ENCODE data around the gene RPRD1B. TPM values are rescaled to one million over a fixed set of nuclear protein-coding genes. Genes with fewer than 3 reads are reported as not detected.

The RPRD1B gene
- total RNA-seq, 5 donors from 2014 or later (not counting 1 experiment from before 2014, with no cell fraction given), result 38.3 to 46.6 (median 40.5) TPM

GRCh38 chr20:38116409-38117165, 83.0 kb downstream of the RPRD1B start:
- no peaks in the 10 kb centered on the region for H3K4me1 Mint-ChIP-seq
- Histone ChIP-seq H3K36me3 (ENCODE audit: control insufficient read depth in 2 of 2, extremely low read depth in 1 of 2, insufficient read depth in 1 of 2, low read length in 1 of 2) (no peaks in the 10 kb centered on the region), H3K9me3 (no peaks in the 10 kb centered on the region), H3K4me1 (ENCODE audit: control insufficient read depth in 1 of 2, extremely low read depth in 1 of 2, insufficient read depth in 2 of 2, low read length in 2 of 2) (no peaks in the 10 kb centered on the region), H3K27me3 (replicated peaks in 1 of 2; ENCODE audit: control insufficient read depth in 2 of 2, extremely low read depth in 1 of 2, insufficient read depth in 2 of 2, low read length in 1 of 2) (no peaks in the 10 kb centered on the region), H3K4me3 (ENCODE audit: control insufficient read depth in 1 of 2, extremely low read depth in 1 of 2, low read length in 1 of 2) (no peak overlapping the region), H3K27ac (ENCODE audit: low read length) (no peak overlapping the region)
- H3K36me3 Mint-ChIP-seq, result no peaks in the 10 kb centered on the region
- no peaks in the 10 kb centered on the region for H3K27me3 Mint-ChIP-seq
- ChIA-PET POLR2A (no interaction called here), CTCF (no interaction called here)
- no peak overlapping the region for H3K4me3 Mint-ChIP-seq
- DNase-seq (no peak), ATAC-seq (replicated peaks in 1 of 4) (no peak)
- no CpG with 5 or more reads among the region's 3 CpGs for WGBS (ENCODE audit: insufficient coverage)
- no peak overlapping the region for H3K27ac Mint-ChIP-seq
- H3K9me3 Mint-ChIP-seq, result no peaks in the 10 kb centered on the region

DNA sequence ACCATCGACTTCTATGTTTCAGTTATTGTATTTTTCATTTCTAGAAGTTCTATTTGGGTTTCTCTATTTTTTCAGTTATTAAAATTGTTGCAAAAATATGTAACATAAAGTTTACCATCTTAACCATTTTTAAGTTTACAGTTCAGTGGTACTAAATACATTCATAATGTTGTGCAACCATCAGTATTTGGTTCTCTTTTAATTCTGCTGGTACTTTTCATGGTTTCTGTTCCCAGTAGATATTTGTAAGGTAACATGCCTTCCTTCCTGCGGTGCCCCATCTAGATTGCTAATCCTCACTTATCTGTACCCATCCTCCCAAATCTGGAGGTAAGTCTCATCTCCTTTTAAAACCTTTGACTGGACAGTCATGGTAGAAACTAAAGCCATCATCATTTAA, 83.7 kb downstream of the RPRD1B start:
- H3K27ac Mint-ChIP-seq, result no peak overlapping the region
- no peaks in the 10 kb centered on the region for H3K36me3 Mint-ChIP-seq
- no CpG with 5 or more reads among the region's 2 CpGs for WGBS (ENCODE audit: insufficient coverage)

DNA sequence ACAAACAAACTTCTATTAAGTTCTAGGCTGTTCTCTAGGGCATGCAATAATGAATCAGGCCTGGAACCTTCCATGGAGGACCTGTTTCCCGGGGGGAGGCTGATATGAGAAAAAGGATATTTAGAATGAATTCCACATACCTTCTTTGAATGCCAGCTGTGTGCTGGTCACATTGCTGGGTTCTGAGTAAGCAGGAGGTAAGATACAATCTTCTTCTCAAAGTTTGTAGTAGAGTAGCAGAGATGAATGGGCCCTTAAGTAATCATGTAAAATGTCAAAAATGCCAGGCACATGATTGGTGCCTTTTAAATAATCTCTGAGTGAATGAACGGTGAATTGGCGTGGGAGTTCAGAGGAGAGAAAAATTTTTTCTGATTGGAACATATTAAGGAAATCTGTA, 84.1 kb downstream of the RPRD1B start:
- H3K4me1 ChIP-seq (ENCODE audit: control insufficient read depth in 1 of 2, extremely low read depth in 1 of 2, insufficient read depth in 2 of 2, low read length in 2 of 2), result no peaks in the 10 kb centered on the region
- POLR2A ChIA-PET, result no interaction called here
- DNase-seq, result no peak
- no peak overlapping the region for H3K27ac ChIP-seq (ENCODE audit: low read length)
- Mint-ChIP-seq H3K27ac (no peak overlapping the region), H3K27me3 (no peaks in the 10 kb centered on the region), H3K4me1 (no peaks in the 10 kb centered on the region), H3K9me3 (no peaks in the 10 kb centered on the region), H3K4me3 (no peak overlapping the region), H3K36me3 (no peaks in the 10 kb centered on the region)
- ATAC-seq (replicated peaks in 1 of 4), result no peak
- WGBS (ENCODE audit: insufficient coverage), result 100% methylated on average over 2 of the region's 3 CpGs
- CTCF ChIA-PET, result no interaction called here
- H3K4me3 ChIP-seq (ENCODE audit: control insufficient read depth in 1 of 2, extremely low read depth in 1 of 2, low read length in 1 of 2), result no peak overlapping the region
- H3K36me3 ChIP-seq (ENCODE audit: control insufficient read depth in 2 of 2, extremely low read depth in 1 of 2, insufficient read depth in 1 of 2, low read length in 1 of 2), result no peaks in the 10 kb centered on the region
- H3K27me3 ChIP-seq (replicated peaks in 1 of 2; ENCODE audit: control insufficient read depth in 2 of 2, extremely low read depth in 1 of 2, insufficient read depth in 2 of 2, low read length in 1 of 2), result no peaks in the 10 kb centered on the region
- H3K9me3 ChIP-seq, result no peaks in the 10 kb centered on the region

More for the DNA sequence above, 83.7 kb downstream of the RPRD1B start:
- Histone ChIP-seq H3K9me3 (no peaks in the 10 kb centered on the region), H3K27me3 (replicated peaks in 1 of 2; ENCODE audit: control insufficient read depth in 2 of 2, extremely low read depth in 1 of 2, insufficient read depth in 2 of 2, low read length in 1 of 2) (no peaks in the 10 kb centered on the region), H3K4me1 (ENCODE audit: control insufficient read depth in 1 of 2, extremely low read depth in 1 of 2, insufficient read depth in 2 of 2, low read length in 2 of 2) (no peaks in the 10 kb centered on the region), H3K4me3 (ENCODE audit: control insufficient read depth in 1 of 2, extremely low read depth in 1 of 2, low read length in 1 of 2) (no peak overlapping the region), H3K27ac (ENCODE audit: low read length) (no peak overlapping the region), H3K36me3 (ENCODE audit: control insufficient read depth in 2 of 2, extremely low read depth in 1 of 2, insufficient read depth in 1 of 2, low read length in 1 of 2) (no peaks in the 10 kb centered on the region)
- ATAC-seq (replicated peaks in 1 of 4), result no peak
- H3K4me3 Mint-ChIP-seq, result no peak overlapping the region
- no peaks in the 10 kb centered on the region for H3K27me3 Mint-ChIP-seq
- CTCF ChIA-PET, result no interaction called here
- H3K9me3 Mint-ChIP-seq, result no peaks in the 10 kb centered on the region
- DNase-seq, result no peak
- no peaks in the 10 kb centered on the region for H3K4me1 Mint-ChIP-seq
- POLR2A ChIA-PET, result no interaction called here

DNA sequence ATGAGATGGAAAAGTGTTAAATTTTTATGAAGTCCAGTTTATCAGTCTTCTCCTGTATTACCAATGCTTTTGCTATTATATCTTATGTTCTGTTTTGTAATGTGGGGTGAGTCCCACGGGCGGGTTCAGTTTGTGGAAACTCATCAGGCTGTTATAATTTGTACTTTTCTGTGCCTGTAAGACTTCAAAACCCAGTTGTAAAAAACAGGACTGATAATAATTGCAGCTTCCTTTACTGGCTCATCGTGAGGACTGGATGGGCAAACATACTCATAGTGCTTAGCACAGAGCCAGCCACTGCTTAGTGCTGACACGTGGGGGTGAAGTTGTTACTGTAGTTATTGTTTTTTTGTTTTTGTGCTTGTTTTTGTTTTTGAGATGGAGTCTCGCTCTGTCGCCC, 85.9 kb downstream of the RPRD1B start:
- Histone ChIP-seq H3K4me3 (ENCODE audit: control insufficient read depth in 1 of 2, extremely low read depth in 1 of 2, low read length in 1 of 2) (no peak overlapping the region), H3K36me3 (ENCODE audit: control insufficient read depth in 2 of 2, extremely low read depth in 1 of 2, insufficient read depth in 1 of 2, low read length in 1 of 2) (no peaks in the 10 kb centered on the region), H3K27ac (ENCODE audit: low read length) (no peak overlapping the region), H3K4me1 (ENCODE audit: control insufficient read depth in 1 of 2, extremely low read depth in 1 of 2, insufficient read depth in 2 of 2, low read length in 2 of 2) (no peaks in the 10 kb centered on the region), H3K9me3 (no peaks in the 10 kb centered on the region), H3K27me3 (replicated peaks in 1 of 2; ENCODE audit: control insufficient read depth in 2 of 2, extremely low read depth in 1 of 2, insufficient read depth in 2 of 2, low read length in 1 of 2) (no peaks in the 10 kb centered on the region)
- Mint-ChIP-seq H3K27ac (no peak overlapping the region), H3K9me3 (no peaks in the 10 kb centered on the region), H3K4me3 (no peak overlapping the region), H3K36me3 (no peaks in the 10 kb centered on the region), H3K27me3 (no peaks in the 10 kb centered on the region), H3K4me1 (peaks cover 0 to 6% (median 0%) of the 10 kb centered on the region in 3 donors)
- DNase-seq (no peak), ATAC-seq (replicated peaks in 1 of 4) (no peak)
- CTCF ChIA-PET, result no interaction called here
- WGBS (ENCODE audit: insufficient coverage), result 100% methylated on average over 3 of the region's 6 CpGs
- POLR2A ChIA-PET, result no interaction called here

GRCh38 chr20:38120625-38120988, 87.1 kb downstream of the RPRD1B start:
- Histone ChIP-seq H3K4me3 (ENCODE audit: control insufficient read depth in 1 of 2, extremely low read depth in 1 of 2, low read length in 1 of 2) (no peak overlapping the region), H3K9me3 (no peaks in the 10 kb centered on the region), H3K27me3 (replicated peaks in 1 of 2; ENCODE audit: control insufficient read depth in 2 of 2, extremely low read depth in 1 of 2, insufficient read depth in 2 of 2, low read length in 1 of 2) (no peaks in the 10 kb centered on the region), H3K27ac (ENCODE audit: low read length) (no peak overlapping the region), H3K4me1 (ENCODE audit: control insufficient read depth in 1 of 2, extremely low read depth in 1 of 2, insufficient read depth in 2 of 2, low read length in 2 of 2) (no peaks in the 10 kb centered on the region), H3K36me3 (ENCODE audit: control insufficient read depth in 2 of 2, extremely low read depth in 1 of 2, insufficient read depth in 1 of 2, low read length in 1 of 2) (no peaks in the 10 kb centered on the region)
- Mint-ChIP-seq H3K27ac (no peak overlapping the region), H3K9me3 (no peaks in the 10 kb centered on the region), H3K27me3 (no peaks in the 10 kb centered on the region), H3K36me3 (no peaks in the 10 kb centered on the region), H3K4me1 (peaks cover 0 to 6% (median 0%) of the 10 kb centered on the region in 3 donors), H3K4me3 (no peak overlapping the region)
- ChIA-PET CTCF (no interaction called here), POLR2A (no interaction called here)
- DNase-seq (no peak), ATAC-seq (replicated peaks in 1 of 4) (no peak)
- WGBS (ENCODE audit: insufficient coverage), result 92% methylated on average over 2 of the region's 4 CpGs

- no peaks in the 10 kb centered on the region for H3K36me3 ChIP-seq (ENCODE audit: control insufficient read depth in 2 of 2, extremely low read depth in 1 of 2, insufficient read depth in 1 of 2, low read length in 1 of 2)
- Mint-ChIP-seq H3K27me3 (no peaks in the 10 kb centered on the region), H3K36me3 (no peaks in the 10 kb centered on the region), H3K9me3 (no peaks in the 10 kb centered on the region), H3K4me1 (peaks cover 0 to 6% (median 0%) of the 10 kb centered on the region in 3 donors), H3K27ac (no peak overlapping the region), H3K4me3 (no peak overlapping the region)
- no peaks in the 10 kb centered on the region for H3K9me3 ChIP-seq
- H3K4me1 ChIP-seq (ENCODE audit: control insufficient read depth in 1 of 2, extremely low read depth in 1 of 2, insufficient read depth in 2 of 2, low read length in 2 of 2), result no peaks in the 10 kb centered on the region
- no peak for DNase-seq
- WGBS (ENCODE audit: insufficient coverage), result no CpG with 5 or more reads among the region's 4 CpGs
- H3K27ac ChIP-seq (ENCODE audit: low read length), result no peak overlapping the region
- ATAC-seq (replicated peaks in 1 of 4), result no peak
- ChIA-PET CTCF (no interaction called here), POLR2A (no interaction called here)
- H3K27me3 ChIP-seq (replicated peaks in 1 of 2; ENCODE audit: control insufficient read depth in 2 of 2, extremely low read depth in 1 of 2, insufficient read depth in 2 of 2, low read length in 1 of 2), result no peaks in the 10 kb centered on the region
- H3K4me3 ChIP-seq (ENCODE audit: control insufficient read depth in 1 of 2, extremely low read depth in 1 of 2, low read length in 1 of 2), result no peak overlapping the region
Measured at GRCh38 chr20:38121741-38122140, 88.2 kb downstream of the RPRD1B start.
